CD4-positive, alpha-beta T cell treated with Interleukin-12 subunit alpha and Interleukin-12 subunit beta, for 1 hour (primary cell): ENCODE data around the gene LUZP1.

Source experiments
- DNase-seq: peaks from one replicate; pipeline ENCODE4 v3.0.0-alpha.2; 2020

The LUZP1 gene

DNA sequence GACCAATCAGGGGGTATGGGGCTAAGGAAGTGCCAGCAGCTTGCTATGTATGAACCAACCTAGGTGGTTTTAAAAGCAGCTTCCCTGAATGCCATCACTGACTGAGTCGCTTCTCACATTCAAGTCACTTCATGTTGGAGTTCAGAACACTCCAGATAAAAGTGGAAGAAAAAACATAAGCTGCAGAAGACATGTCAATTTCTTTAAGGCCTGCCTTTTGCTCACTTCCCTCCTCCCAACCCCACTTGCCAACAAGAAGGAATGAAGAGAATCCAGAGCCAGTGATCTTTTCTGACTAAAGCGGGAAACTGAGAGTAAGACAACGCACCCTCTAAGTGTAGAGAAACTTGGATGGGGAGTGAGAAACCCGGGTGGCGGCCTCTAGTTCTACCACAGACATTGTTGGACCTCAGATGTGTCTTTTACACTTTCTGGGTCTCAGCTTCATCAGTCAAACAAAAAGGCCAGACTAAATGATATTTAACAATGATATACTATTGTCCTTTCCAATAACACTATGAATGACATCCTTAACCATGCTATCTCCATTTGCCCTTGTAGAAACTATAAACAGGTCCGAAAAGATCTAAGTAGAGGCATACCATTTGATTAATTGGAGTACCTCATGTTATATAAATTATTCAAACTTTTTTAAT lies 54.1 kb downstream of the LUZP1 start:
- DNase-seq = no peak

GRCh38 chr1:23111600-23112535 lies 56.8 kb downstream of the LUZP1 start:
- no peak for DNase-seq

DNA sequence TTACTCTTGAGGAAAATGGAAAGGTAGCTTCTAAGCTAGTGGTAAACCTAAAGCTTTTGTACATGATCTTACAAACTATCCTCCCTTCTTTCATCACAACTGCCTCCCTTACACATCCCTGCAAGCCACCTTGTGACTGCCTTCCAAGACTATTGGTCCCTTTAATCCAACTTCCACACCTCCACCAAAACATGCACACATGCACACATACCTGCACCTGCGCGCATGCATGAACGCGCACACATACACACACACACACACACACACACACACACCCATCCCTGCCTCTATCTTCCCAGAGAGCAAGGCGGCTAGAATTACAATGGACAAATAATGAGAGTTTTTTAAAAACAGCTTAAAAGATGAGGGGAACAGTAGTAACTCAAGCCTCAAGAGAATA lies 58.3 kb downstream of the LUZP1 start:
- DNase-seq = no peak

GRCh38 chr1:23108918-23109533 lies 59.6 kb downstream of the LUZP1 start:
- DNase-seq = no peak

DNA sequence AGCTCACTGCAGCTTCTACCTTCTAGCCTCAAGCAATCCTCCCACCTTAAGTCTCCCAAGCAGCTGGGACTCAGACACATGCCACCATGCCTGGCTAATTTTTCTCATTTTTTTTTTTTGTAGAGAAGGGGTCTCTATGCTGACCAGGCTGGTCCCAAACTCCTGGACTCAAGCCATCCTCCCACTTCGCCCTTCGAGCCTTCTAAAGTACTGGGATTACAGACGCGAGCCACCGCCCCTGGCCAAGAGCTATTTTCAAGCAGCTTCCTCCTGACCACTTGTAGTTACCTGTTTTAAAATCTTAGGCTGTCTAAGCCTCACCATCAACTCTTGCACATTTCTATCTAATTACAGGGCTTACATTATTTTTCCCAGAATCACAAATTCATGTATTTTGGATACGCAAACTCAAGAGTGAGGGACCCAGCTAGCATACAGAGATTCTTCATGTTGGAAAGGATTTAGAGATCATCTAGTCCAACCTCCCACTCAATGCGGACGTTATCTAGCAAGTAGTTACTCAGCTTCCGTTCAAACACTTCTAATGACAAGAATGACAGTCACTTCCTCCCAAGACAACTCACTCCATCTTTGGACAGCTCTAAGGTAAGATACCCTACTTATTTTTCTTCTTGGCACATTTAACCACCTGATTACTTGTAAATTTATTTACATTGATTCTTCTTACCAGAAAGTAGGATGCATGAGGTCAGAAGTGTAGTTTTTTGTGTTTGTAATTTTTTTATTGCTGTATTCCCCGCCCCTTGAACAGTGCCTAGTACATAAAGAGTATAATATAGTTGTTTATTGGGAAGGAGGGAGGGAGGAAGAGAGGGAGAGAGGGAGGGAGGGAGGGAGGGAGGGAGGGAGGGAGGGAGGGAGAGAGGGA lies 65.4 kb downstream of the LUZP1 start:
- DNase-seq = peak; percentile 70

DNA sequence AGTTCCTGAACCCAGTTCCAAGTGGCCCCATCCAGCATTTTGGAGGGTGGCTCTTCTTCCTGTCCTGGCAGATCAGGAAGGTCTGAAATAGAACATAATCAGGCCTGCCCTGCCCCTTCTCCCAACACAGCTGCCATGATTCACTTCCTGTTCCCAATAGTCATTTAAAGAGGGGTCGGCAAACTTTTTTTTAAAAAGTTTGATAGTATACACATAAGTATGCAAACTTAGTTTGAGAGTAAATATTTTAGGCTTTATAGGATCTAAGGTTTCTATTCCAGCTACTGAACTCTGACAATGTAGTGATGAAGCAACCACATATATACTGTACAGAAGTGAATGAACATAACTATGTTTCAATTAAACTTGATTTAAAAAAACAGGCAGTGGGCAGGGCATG lies 66.4 kb downstream of the LUZP1 start:
- DNase-seq = no peak

DNA sequence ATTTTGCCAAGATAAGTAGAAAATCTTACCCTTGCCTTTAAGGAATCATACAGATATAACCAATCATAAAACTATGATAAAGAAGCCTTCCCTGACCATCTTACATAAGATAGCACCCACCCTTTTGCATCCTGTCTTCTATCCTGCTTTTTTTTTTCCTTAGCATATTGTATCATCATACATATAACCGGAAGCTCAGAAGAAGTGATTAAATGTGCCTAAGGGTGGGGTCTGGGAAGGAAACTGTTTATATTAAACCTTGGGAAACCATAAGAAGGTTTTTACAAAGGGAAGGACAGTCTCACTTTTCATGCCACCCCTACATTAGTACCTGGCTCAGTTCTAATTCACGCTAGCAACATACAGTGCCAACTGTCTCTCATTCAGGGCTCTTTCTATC lies 66.8 kb downstream of the LUZP1 start:
- DNase-seq = no peak

- DNase-seq = no peak
Observed at GRCh38 chr1:23101101-23101827, 67.4 kb downstream of the LUZP1 start.

GRCh38 chr1:23100074-23100748 lies 68.4 kb downstream of the LUZP1 start:
- DNase-seq = peak; percentile 57

GRCh38 chr1:23099171-23099536 lies 69.5 kb downstream of the LUZP1 start:
- no peak for DNase-seq

DNA sequence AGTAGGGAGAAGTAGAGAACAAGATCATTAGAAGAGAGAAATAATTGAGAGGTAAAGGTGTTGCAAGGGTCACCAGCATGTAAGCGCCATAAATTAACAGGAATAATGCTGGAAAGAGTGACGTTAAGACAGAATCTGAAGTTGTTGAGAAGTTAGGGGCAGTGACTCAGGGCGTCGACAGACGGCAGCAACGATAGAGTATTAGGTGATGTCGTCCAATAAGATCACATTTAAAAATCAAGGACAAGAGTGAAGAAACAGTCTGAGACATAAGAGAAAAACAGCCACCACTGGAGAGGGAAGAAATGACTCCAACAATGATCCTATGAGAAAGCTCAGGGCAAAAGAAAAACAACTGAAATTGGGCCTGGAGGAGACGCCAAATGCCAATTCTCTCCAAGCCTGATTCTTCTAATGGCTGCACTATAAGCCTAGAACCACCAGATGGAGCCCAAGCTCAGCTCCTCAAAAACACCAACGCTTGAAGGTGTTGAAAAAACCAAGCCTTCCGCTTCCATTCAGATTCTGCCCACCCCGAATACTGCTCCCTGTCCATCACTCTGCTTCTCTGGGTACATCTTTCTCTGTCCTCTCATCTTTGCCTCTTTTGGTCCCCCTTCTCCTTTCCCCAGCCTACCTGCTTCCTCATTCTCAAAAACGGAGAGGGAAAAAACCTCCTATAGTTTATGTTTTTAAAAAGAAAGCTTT lies 70.0 kb downstream of the LUZP1 start:
- peak; percentile 78 for DNase-seq

- no peak for DNase-seq
Observed at GRCh38 chr1:23097316-23097715, 71.3 kb downstream of the LUZP1 start.

DNA sequence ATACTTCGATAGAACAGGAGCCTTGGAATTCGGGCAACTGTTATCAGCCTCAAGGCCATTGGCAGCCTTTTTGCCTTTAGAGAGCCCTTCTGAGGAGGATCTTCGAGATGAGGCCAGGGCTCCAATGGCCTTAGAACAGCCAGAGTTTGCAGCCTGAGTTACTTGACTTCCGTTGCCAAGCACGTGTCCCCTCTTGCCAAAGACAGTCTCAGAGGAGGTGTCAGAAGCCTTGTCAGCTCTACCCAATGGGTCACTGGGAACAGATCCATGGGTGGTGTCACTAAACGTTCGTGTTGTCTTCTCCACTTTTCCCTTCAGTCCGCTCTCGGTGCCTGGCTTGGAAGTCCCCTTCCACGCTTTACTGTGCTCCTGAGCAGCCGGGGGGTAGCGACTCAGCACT lies 76.2 kb downstream of the LUZP1 start:
- DNase-seq = no peak

GRCh38 chr1:23091545-23091944 lies 77.1 kb downstream of the LUZP1 start:
- no peak for DNase-seq

GRCh38 chr1:23090056-23090455 lies 78.6 kb downstream of the LUZP1 start:
- DNase-seq = no peak

DNA sequence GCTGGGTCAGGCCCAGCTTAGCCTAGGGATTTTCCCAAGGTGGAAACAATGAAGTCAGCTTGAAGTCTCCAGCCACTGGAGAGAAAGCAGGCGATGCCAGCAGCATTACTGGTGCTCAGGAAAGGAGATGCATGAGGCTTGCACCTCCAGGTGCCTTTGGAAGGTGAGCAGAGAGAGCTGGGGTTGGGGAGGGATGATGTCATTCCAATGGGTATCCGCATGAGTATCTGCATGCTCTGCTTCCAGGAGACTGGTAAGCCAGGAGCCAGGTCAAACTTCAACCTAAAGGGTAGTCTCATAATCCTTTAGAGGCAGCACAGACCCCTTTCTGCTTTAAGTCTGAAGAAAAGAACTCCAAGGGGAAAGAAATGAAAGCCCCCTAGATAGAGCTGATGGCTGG lies 80.6 kb downstream of the LUZP1 start:
- no peak for DNase-seq

DNA sequence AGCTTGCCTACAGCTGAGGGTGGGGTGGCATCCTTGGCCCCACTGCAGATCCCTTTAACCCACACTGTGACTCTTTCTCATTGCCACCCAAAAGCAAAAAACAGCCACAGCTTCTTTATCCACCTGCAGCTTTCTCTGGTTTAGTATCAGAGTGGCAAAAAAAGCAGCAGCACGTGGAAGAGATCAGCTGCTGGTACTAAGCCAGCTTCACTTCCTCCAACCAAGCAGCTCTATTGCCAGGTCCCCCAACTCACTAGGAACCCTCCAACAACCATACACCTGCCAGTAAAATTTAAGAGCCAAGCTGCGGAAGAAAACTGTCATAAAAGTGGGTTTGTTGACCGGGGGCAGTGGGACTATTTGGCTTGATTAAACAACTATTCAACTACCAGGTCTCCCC lies 83.0 kb downstream of the LUZP1 start:
- DNase-seq = no peak

DNA sequence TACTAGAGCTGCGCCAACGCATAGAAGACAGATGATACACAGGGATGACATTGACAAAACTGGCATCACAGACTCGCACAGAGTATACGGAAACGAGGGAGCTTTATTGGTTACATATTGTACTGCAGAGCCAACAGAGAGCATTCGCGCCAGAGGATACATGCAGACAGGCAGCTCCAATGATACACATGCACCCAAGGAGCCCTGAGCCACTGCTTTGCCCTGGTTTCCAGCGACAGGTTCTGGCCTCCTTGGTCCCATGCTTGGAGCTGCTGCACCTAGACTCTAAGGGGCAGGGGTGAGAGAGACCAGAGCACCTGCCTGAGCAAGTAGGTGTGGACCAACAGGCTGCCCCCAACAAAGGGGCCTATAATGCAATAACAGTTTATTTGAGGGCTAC lies 83.8 kb downstream of the LUZP1 start:
- no peak for DNase-seq

- no peak for DNase-seq
Observed at GRCh38 chr1:23083714-23084480, 84.8 kb downstream of the LUZP1 start.

GRCh38 chr1:23081376-23081775 lies 87.3 kb downstream of the LUZP1 start:
- peak; percentile 3 for DNase-seq
